DND-41 (cell line): ENCODE data around the gene IFT52.

Experiments used
- ATAC-seq: fragments of 200-7000 bp; cut with Tn5 transposase; 3 replicates; pipeline ENCODE4 v1.9.1; 2021; ENCODE audit warnings: low read depth; ENCODE audit not compliant: insufficient read depth
- DNase-seq: peaks from one replicate; pipeline ENCODE4 v3.0.0-alpha.2; 2020
- H2AFZ ChIP-seq: 2 replicates; pipeline ENCODE4 v1.6.0; 2012; ENCODE audit warnings: low read depth, low read length
- H3K27ac ChIP-seq: 2 replicates; pipeline ENCODE4 v1.5.1; 2012; ENCODE audit warnings: low read length, inconsistent platforms
- H3K27me3 ChIP-seq: fragments of 200-600 bp; sonication (generic); 2 replicates; pipeline ENCODE4 v1.6.0; 2012; ENCODE audit warnings: low read length, mild to moderate bottlenecking, inconsistent platforms; ENCODE audit not compliant: insufficient read depth, poor library complexity
- H3K36me3 ChIP-seq: 2 replicates; pipeline ENCODE4 v1.5.1; 2012; ENCODE audit warnings: low read length, inconsistent platforms; ENCODE audit not compliant: insufficient read depth
- H3K4me1 ChIP-seq: 2 replicates; pipeline ENCODE4 v1.5.1; 2012; ENCODE audit warnings: mild to moderate bottlenecking, low read length; ENCODE audit not compliant: insufficient read depth
- H3K4me2 ChIP-seq: 2 replicates; pipeline ENCODE4 v1.6.0; 2012; ENCODE audit warnings: mild to moderate bottlenecking, moderate library complexity, low read length, inconsistent platforms; ENCODE audit not compliant: insufficient read depth
- H3K4me3 ChIP-seq, 2 experiments: fragments of 200-600 bp in 1 of 2; shearing (Covaris generic) in 1 of 2; 2 replicates each; pipeline ENCODE4 v1.5.1; 2012 to 2016; ENCODE audit warnings: inconsistent platforms in 2 of 2, low read length in 2 of 2, mild to moderate bottlenecking in 2 of 2, low read depth in 1 of 2, moderate library complexity in 1 of 2
- H3K79me2 ChIP-seq: 2 replicates; pipeline ENCODE4 v1.6.0; 2012; ENCODE audit warnings: low read length, inconsistent platforms; ENCODE audit not compliant: insufficient read depth
- H3K9ac ChIP-seq: 2 replicates; pipeline ENCODE4 v1.6.0; 2012; ENCODE audit warnings: low read depth, mild to moderate bottlenecking, inconsistent platforms, low read length, moderate library complexity
- H3K9me3 ChIP-seq: 2 replicates; pipeline ENCODE4 v1.5.1; 2012; ENCODE audit warnings: low read length, moderate library complexity, mild to moderate bottlenecking, inconsistent platforms; ENCODE audit not compliant: insufficient read depth, severe bottlenecking
- H4K20me1 ChIP-seq: 2 replicates; pipeline ENCODE4 v1.6.0; 2012; ENCODE audit warnings: low read length; ENCODE audit not compliant: insufficient read depth
- CTCF ChIP-seq: IDR thresholded peaks from 2 replicates; pipeline ENCODE4 v1.5.1; 2012; ENCODE audit warnings: borderline replicate concordance, low read length, moderate library complexity, mild to moderate bottlenecking; ENCODE audit not compliant: poor library complexity, severe bottlenecking; ENCODE audit errors: extremely low read depth
- EZH2 ChIP-seq: IDR thresholded peaks from 3 replicates; pipeline ENCODE4 v1.6.1; 2012; ENCODE audit warnings: borderline replicate concordance, low read depth, mild to moderate bottlenecking, moderate library complexity, low read length, inconsistent platforms; ENCODE audit not compliant: severe bottlenecking

IFT52 gene

GRCh38 chr20:43560974-43561373 is 29.8 kb upstream of the IFT52 start:
- no peaks in the 10 kb centered on the region for H3K4me1 ChIP-seq
- H3K79me2 ChIP-seq: no peaks in the 10 kb centered on the region
- no peak overlapping the region for H2AFZ ChIP-seq
- no peaks in the 10 kb centered on the region for H4K20me1 ChIP-seq
- no peaks in the 10 kb centered on the region for H3K9me3 ChIP-seq
- ATAC-seq (no peak), DNase-seq (no peak)
- TF ChIP-seq EZH2: no peak
- no peak for TF ChIP-seq CTCF
- H3K4me3 ChIP-seq: no peak overlapping the region
- H3K27me3 ChIP-seq: peaks cover 3% of the 10 kb centered on the region
- H3K36me3 ChIP-seq: no peaks in the 10 kb centered on the region
- H3K9ac ChIP-seq: no peak overlapping the region
- H3K27ac ChIP-seq: no peak overlapping the region
- H3K4me2 ChIP-seq: no peak overlapping the region

- Histone ChIP-seq H3K79me2 (no peaks in the 10 kb centered on the region), H3K4me1 (no peaks in the 10 kb centered on the region), H3K27ac (no peak overlapping the region), H4K20me1 (no peaks in the 10 kb centered on the region), H3K27me3 (no peaks in the 10 kb centered on the region), H3K4me2 (no peak overlapping the region), H3K4me3 (no peak overlapping the region), H3K9ac (no peak overlapping the region), H2AFZ (no peak overlapping the region), H3K9me3 (no peaks in the 10 kb centered on the region), H3K36me3 (no peaks in the 10 kb centered on the region)
- DNase-seq (no peak), ATAC-seq (no peak)
- TF ChIP-seq EZH2: no peak
- no peak for TF ChIP-seq CTCF
These were observed 27.3 kb upstream of the IFT52 start for GRCh38 chr20:43563429-43563828.

GRCh38 chr20:43563991-43564390 is 26.7 kb upstream of the IFT52 start:
- DNase-seq (no peak), ATAC-seq (no peak)
- Histone ChIP-seq H4K20me1 (no peaks in the 10 kb centered on the region), H3K4me2 (no peak overlapping the region), H3K79me2 (no peaks in the 10 kb centered on the region), H3K4me3 (no peak overlapping the region), H2AFZ (no peak overlapping the region), H3K36me3 (no peaks in the 10 kb centered on the region), H3K27me3 (no peaks in the 10 kb centered on the region), H3K4me1 (no peaks in the 10 kb centered on the region), H3K9ac (no peak overlapping the region), H3K27ac (no peak overlapping the region), H3K9me3 (no peaks in the 10 kb centered on the region)
- TF ChIP-seq CTCF (no peak), EZH2 (no peak)

GRCh38 chr20:43564455-43564854 is 26.3 kb upstream of the IFT52 start:
- H3K4me3 ChIP-seq: no peak overlapping the region
- H3K9me3 ChIP-seq: no peaks in the 10 kb centered on the region
- DNase-seq (no peak), ATAC-seq (no peak)
- no peak overlapping the region for H3K9ac ChIP-seq
- no peaks in the 10 kb centered on the region for H4K20me1 ChIP-seq
- TF ChIP-seq EZH2 (no peak), CTCF (no peak)
- no peaks in the 10 kb centered on the region for H3K79me2 ChIP-seq
- H3K4me1 ChIP-seq: no peaks in the 10 kb centered on the region
- H3K4me2 ChIP-seq: no peak overlapping the region
- no peak overlapping the region for H3K27ac ChIP-seq
- no peaks in the 10 kb centered on the region for H3K27me3 ChIP-seq
- no peaks in the 10 kb centered on the region for H3K36me3 ChIP-seq
- no peak overlapping the region for H2AFZ ChIP-seq
